ENCODE results near the gene SLIT3.

DNA sequence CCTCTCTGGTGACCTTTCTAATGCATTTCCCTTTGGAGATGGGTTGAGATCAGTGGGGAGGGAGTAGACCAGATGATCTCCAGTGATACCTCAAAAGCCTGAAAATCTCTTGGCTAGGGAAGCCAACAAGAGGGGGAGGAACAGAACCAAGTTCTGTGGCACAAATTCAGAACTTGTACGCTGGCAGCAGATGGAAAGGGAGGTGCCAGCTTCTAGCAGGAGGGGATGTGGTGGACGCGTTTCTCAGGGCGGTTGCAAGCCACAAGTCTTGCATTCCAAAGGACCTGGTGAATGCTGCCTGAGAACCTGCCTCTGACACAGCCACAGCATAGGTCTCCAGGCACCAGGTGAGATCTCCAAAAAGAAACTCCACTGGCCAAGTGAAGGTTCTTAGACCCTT lies 13.4 kb downstream of the SLIT3 start:
- no peak for TF ChIP-seq SPI1 (IDR thresholded peaks at IDR 0.05; ENCODE audit: low read depth, low read length)
- TF ChIP-seq POLR2A (IDR thresholded peaks at IDR 0.05; ENCODE audit: low read depth, low read length) = no peak

Data from GM12891 (cell line).